Activated CD4-positive, alpha-beta T cell treated with anti-CD3 and anti-CD28 coated beads for 36 hours (primary cell): ENCODE measurements around the gene ASIC5. TPM values are rescaled to one million over a fixed set of nuclear protein-coding genes. Genes with fewer than 3 reads are reported as not detected.
"Not testable (repeated sequence)": the region's sequence is repeated elsewhere in the genome, so short reads cannot be mapped to it uniquely, and the experiment has no call there.

Experiments
- ATAC-seq: fragments of 200-7000 bp; cut with Tn5 transposase; one replicate; pipeline ENCODE4 v1.10.0; 2021; ENCODE audit warnings: mild to moderate bottlenecking, moderate library complexity
- CTCF ChIA-PET: fragments of 350-600 bp; sonication (Branson Sonifier 250); formaldehyde crosslinking; loops from one replicate; lab custom pipeline; 2021; ENCODE audit warnings: antibody characterized with exemption; lab: Charles Lee
- POLR2A ChIA-PET: fragments of 350-600 bp; sonication (Branson Sonifier 250); formaldehyde crosslinking; loops from one replicate; lab custom pipeline; 2021; ENCODE audit warnings: antibody characterized with exemption, inconsistent platforms; lab: Charles Lee
- DNase-seq: peaks from one replicate; pipeline ENCODE4 v3.0.0-alpha.2; 2020
- H3K27ac Mint-ChIP-seq: one replicate; pipeline ENCODE4 v1.8.0; 2021; ENCODE audit warnings: mixed read lengths
- H3K27me3 Mint-ChIP-seq: one replicate; pipeline ENCODE4 v1.8.0; 2021; ENCODE audit warnings: mixed read lengths
- H3K36me3 Mint-ChIP-seq: one replicate; pipeline ENCODE4 v1.8.0; 2021; ENCODE audit warnings: low read depth, mixed read lengths
- H3K4me1 Mint-ChIP-seq: one replicate; pipeline ENCODE4 v1.8.0; 2021; ENCODE audit warnings: mixed read lengths
- H3K4me3 Mint-ChIP-seq: one replicate; pipeline ENCODE4 v1.8.0; 2021; ENCODE audit warnings: mild to moderate bottlenecking, moderate library complexity, mixed read lengths
- H3K9me3 Mint-ChIP-seq: one replicate; pipeline ENCODE4 v1.8.0; 2021; ENCODE audit warnings: low read depth, mixed read lengths
- intact Hi-C, 2 experiments: fragments of 100-400 bp; cut with DNase I in 1 of 2; cut with micrococcal nuclease in 1 of 2; formaldehyde crosslinking; loops; one replicate each; pipeline versions ENCODE4 v1.14.2 to v1.15.1; 2022 to 2024; cut with DNase I, micrococcal nuclease
- total RNA-seq, 2 experiments: library from RNA; stranded (reverse); gene quantifications; one replicate each; pipeline ENCODE4 v1.2.3, GENCODE V29; 2021

Gene ASIC5
- total RNA-seq, 2 experiments from 2014 or later = not detected

DNA sequence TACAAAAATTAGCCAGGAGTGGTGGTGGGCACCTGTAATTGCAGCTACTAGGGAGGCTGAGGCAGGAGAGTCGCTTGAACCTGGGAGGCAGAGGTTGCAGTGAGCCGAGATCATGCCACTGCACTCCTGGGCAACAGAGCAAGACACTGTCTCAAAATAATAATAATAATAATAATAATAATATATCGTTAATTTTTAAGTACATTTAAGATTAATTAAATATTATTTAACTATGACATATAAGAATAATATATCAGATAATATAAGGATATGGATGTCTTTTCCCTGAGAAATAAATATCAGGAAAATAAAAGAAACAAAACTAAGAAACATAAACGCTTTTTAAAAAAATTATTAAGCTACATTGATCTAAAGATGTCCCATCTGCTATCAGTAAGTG lies 68.5 kb downstream of the ASIC5 start:
- ATAC-seq, H3K4me3 Mint-ChIP-seq, H3K27ac Mint-ChIP-seq, H3K9me3 Mint-ChIP-seq, DNase-seq, intact Hi-C loops, H3K27me3 Mint-ChIP-seq, POLR2A ChIA-PET, H3K36me3 Mint-ChIP-seq, H3K4me1 Mint-ChIP-seq: not testable (repeated sequence)
- CTCF ChIA-PET = interaction anchor here (0.9 to 1.6 kb wide), 2 partner anchors 10 to 12 kb away, joined by 5 read pairs; no protein-coding TSS in a partner anchor

- intact Hi-C loops = no loop called here
- Mint-ChIP-seq H3K27me3 (peaks cover 5% of the 10 kb centered on the region), H3K36me3 (no peaks in the 10 kb centered on the region), H3K27ac (no peak overlapping the region), H3K4me1 (peaks cover 3% of the 10 kb centered on the region), H3K9me3 (no peaks in the 10 kb centered on the region), H3K4me3 (no peak overlapping the region)
- ATAC-seq = peak; percentile 61
- no peak for DNase-seq
- POLR2A ChIA-PET = no interaction called here
- CTCF ChIA-PET = interaction anchor here (0.6 to 1.6 kb wide), 3 partner anchors 9 to 353 kb away, joined by 3 to 5 read pairs (median 5); no protein-coding TSS in a partner anchor
These were observed 70.1 kb downstream of the ASIC5 start for GRCh38 chr4:155795991-155796390.

GRCh38 chr4:155794589-155795236 lies 71.4 kb downstream of the ASIC5 start:
- Mint-ChIP-seq H3K36me3 (no peaks in the 10 kb centered on the region), H3K27ac (no peak overlapping the region), H3K4me3 (no peak overlapping the region), H3K4me1 (peaks cover 3% of the 10 kb centered on the region), H3K27me3 (peaks cover 8% of the 10 kb centered on the region), H3K9me3 (no peaks in the 10 kb centered on the region)
- POLR2A ChIA-PET = no interaction called here
- no peak for DNase-seq
- no peak for ATAC-seq
- CTCF ChIA-PET = interaction anchor here (0.9 kb wide), 1 partner anchor 248 kb away, joined by 3 read pairs; no protein-coding TSS in a partner anchor
- intact Hi-C loops = no loop called here

DNA sequence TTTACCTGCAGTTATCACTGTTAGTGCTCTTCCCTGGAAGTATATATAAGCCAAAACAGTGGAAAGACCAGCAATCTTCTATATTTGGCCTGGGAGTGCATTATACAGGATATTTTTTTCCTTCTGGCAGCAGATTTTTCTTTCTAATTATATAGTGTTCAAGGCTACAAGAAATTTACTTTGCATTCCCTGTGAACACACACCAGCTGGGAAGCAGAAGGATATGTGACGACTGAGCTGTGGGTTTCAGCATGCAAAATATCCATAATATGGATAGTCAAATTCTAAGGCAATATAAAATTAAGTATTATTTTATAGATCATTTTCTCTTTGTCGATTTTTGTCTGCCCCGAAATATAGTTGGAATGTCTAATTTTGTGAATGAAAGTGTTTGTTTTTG lies 76.1 kb downstream of the ASIC5 start:
- CTCF ChIA-PET = interaction anchor here (1.0 kb wide), 1 partner anchor 346 kb away, joined by 3 read pairs; no protein-coding TSS in a partner anchor

GRCh38 chr4:155789391-155789790 lies 76.7 kb downstream of the ASIC5 start:
- ATAC-seq (no peak), DNase-seq (no peak)
- ChIA-PET CTCF (interaction anchor here (0.6 to 1.1 kb wide), 3 partner anchors 16 to 1465 kb away, joined by 3 read pairs; no protein-coding TSS in a partner anchor), POLR2A (no interaction called here)
- intact Hi-C loops = loop anchor here (5.0 to 10.0 kb wide), 5 partner anchors 255 to 1237 kb away; partner anchors contain the start of gene PLRG1 (in 1 of the 2)
- Mint-ChIP-seq H3K36me3 (no peaks in the 10 kb centered on the region), H3K9me3 (no peaks in the 10 kb centered on the region), H3K27me3 (peaks cover 8% of the 10 kb centered on the region), H3K4me3 (no peak overlapping the region), H3K4me1 (no peaks in the 10 kb centered on the region), H3K27ac (no peak overlapping the region)

More for the DNA sequence above, 76.1 kb downstream of the ASIC5 start:
- no peaks in the 10 kb centered on the region for H3K4me1 Mint-ChIP-seq
- POLR2A ChIA-PET = no interaction called here
- H3K27me3 Mint-ChIP-seq = peaks cover 8% of the 10 kb centered on the region
- no peak overlapping the region for H3K27ac Mint-ChIP-seq
- no peak overlapping the region for H3K4me3 Mint-ChIP-seq
- DNase-seq = no peak
- no peak for ATAC-seq
- intact Hi-C loops = loop anchor here (5.0 to 10.0 kb wide), 5 partner anchors 255 to 1238 kb away; partner anchors contain the start of gene PLRG1 (in 1 of the 2)
- H3K9me3 Mint-ChIP-seq = no peaks in the 10 kb centered on the region
- no peaks in the 10 kb centered on the region for H3K36me3 Mint-ChIP-seq

- H3K27ac Mint-ChIP-seq = no peak overlapping the region
- no peaks in the 10 kb centered on the region for H3K36me3 Mint-ChIP-seq
- peak; percentile 10 for DNase-seq
- no peaks in the 10 kb centered on the region for H3K9me3 Mint-ChIP-seq
- POLR2A ChIA-PET = no interaction called here
- intact Hi-C loops = loop anchor here (1.0 to 10.0 kb wide), 8 partner anchors 252 to 1235 kb away; partner anchors contain the start of gene PLRG1 (in 1 of the 2)
- peaks cover 9% of the 10 kb centered on the region for H3K27me3 Mint-ChIP-seq
- no peaks in the 10 kb centered on the region for H3K4me1 Mint-ChIP-seq
- CTCF ChIA-PET = interaction anchor here (0.6 to 1.4 kb wide), 13 partner anchors 8 to 385 kb away, joined by 3 to 9 read pairs (median 5); partner anchors contain the start of gene CTSO
- H3K4me3 Mint-ChIP-seq = no peak overlapping the region
- peak; percentile 82 for ATAC-seq
These were observed 78.9 kb downstream of the ASIC5 start for GRCh38 chr4:155787113-155787710.

GRCh38 chr4:155785828-155786227 lies 80.2 kb downstream of the ASIC5 start:
- POLR2A ChIA-PET = no interaction called here
- intact Hi-C loops = loop anchor here (2.0 to 10.0 kb wide), 6 partner anchors 251 to 1234 kb away; partner anchors contain the start of gene PLRG1 (in 1 of the 2)
- no peak for DNase-seq
- CTCF ChIA-PET = no interaction called here
- Mint-ChIP-seq H3K27ac (no peak overlapping the region), H3K27me3 (peaks cover 9% of the 10 kb centered on the region), H3K4me3 (no peak overlapping the region), H3K4me1 (no peaks in the 10 kb centered on the region), H3K9me3 (no peaks in the 10 kb centered on the region), H3K36me3 (no peaks in the 10 kb centered on the region)
- no peak for ATAC-seq

- CTCF ChIA-PET = no interaction called here
- POLR2A ChIA-PET = no interaction called here
These were observed 81.4 kb downstream of the ASIC5 start for GRCh38 chr4:155784637-155785036.

DNA sequence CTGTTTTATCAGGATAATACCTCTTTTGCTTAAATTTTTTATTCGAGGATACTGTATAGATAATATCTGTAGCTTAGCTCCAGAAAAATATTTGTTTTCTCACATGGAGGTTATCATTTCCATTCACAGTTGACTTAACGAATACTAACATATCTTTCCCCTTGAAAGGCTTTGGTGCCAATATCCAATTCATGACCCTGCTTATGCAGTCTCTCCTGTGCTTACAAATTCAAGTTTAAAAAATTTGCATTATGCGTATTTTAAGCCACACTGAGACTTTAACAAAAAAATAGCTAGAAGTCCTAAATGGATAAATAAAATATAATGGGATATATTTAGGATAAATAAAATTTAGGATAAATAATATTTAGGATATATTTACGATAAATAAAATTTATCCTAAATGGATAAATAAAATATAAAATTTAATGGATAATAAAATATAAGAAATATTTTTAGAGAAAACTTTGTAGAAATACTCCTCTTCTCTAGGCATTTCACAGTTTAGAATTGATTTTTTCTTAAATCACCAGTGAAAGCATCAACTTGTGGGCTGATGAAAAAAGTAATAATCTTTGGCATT lies 84.7 kb downstream of the ASIC5 start:
- H3K9me3 Mint-ChIP-seq = no peaks in the 10 kb centered on the region
- H3K4me3 Mint-ChIP-seq = no peak overlapping the region
- no peak overlapping the region for H3K27ac Mint-ChIP-seq
- H3K36me3 Mint-ChIP-seq = no peaks in the 10 kb centered on the region
- ChIA-PET CTCF (interaction anchor here (0.9 kb wide), 1 partner anchor 19 kb away, joined by 3 read pairs; no protein-coding TSS in a partner anchor), POLR2A (no interaction called here)
- DNase-seq (no peak), ATAC-seq (no peak)
- no peaks in the 10 kb centered on the region for H3K4me1 Mint-ChIP-seq
- H3K27me3 Mint-ChIP-seq = peaks cover 4% of the 10 kb centered on the region
- intact Hi-C loops = loop anchor here in 1 of 2 experiments (10.0 kb wide), 1 partner anchor 247 kb away; no protein-coding TSS in a partner anchor

More at GRCh38 chr4:155784637-155785036, 81.4 kb downstream of the ASIC5 start:
- Mint-ChIP-seq H3K27me3 (peaks cover 9% of the 10 kb centered on the region), H3K4me1 (no peaks in the 10 kb centered on the region), H3K4me3 (no peak overlapping the region), H3K9me3 (no peaks in the 10 kb centered on the region), H3K36me3 (no peaks in the 10 kb centered on the region), H3K27ac (no peak overlapping the region)
- no peak for DNase-seq
- intact Hi-C loops = loop anchor here (5.0 to 10.0 kb wide), 5 partner anchors 250 to 1232 kb away; partner anchors contain the start of gene PLRG1 (in 1 of the 2)
- no peak for ATAC-seq

GRCh38 chr4:155780775-155781174 lies 85.3 kb downstream of the ASIC5 start:
- no peak overlapping the region for H3K4me3 Mint-ChIP-seq
- ChIA-PET CTCF (no interaction called here), POLR2A (no interaction called here)
- H3K4me1 Mint-ChIP-seq = no peaks in the 10 kb centered on the region
- intact Hi-C loops = loop anchor here in 1 of 2 experiments (10.0 kb wide), 1 partner anchor 246 kb away; no protein-coding TSS in a partner anchor
- peaks cover 4% of the 10 kb centered on the region for H3K27me3 Mint-ChIP-seq
- DNase-seq = no peak
- no peaks in the 10 kb centered on the region for H3K9me3 Mint-ChIP-seq
- H3K27ac Mint-ChIP-seq = no peak overlapping the region
- H3K36me3 Mint-ChIP-seq = no peaks in the 10 kb centered on the region
- no peak for ATAC-seq
